Right ventricle myocardium superior (tissue), 1 donor: ENCODE results near the gene BRD1. TPM values are rescaled to one million over a fixed set of nuclear protein-coding genes. Genes with fewer than 3 reads are reported as not detected.

ENCODE experiments used
- ATAC-seq: fragments of 200-7000 bp; cut with Tn5 transposase; one replicate; pipeline ENCODE4 v1.9.1; 2020; ENCODE audit warnings: mild to moderate bottlenecking; ENCODE audit not compliant: poor library complexity
- DNase-seq: peaks from one replicate; pipeline ENCODE4 v3.0.0-alpha.2; 2020
- intact Hi-C: fragments of 100-400 bp; cut with DNase I; formaldehyde crosslinking; loops from one replicate; pipeline ENCODE4 v1.11.2; 2022
- total RNA-seq: library from RNA; stranded (reverse); fragmentation: NEBNext Ultra II Directional; extraction: Animal tissue kit (Norgen Biotek cat#: 25700); gene quantifications from one replicate; pipeline ENCODE4 v1.2.1, GENCODE V29; 2021
- donor health status: DM: no; HTN: yes; CAD: no; lungs with severe emphysema.

The BRD1 gene
- total RNA-seq, 1 donor from 2014 or later: 15.9 TPM

DNA sequence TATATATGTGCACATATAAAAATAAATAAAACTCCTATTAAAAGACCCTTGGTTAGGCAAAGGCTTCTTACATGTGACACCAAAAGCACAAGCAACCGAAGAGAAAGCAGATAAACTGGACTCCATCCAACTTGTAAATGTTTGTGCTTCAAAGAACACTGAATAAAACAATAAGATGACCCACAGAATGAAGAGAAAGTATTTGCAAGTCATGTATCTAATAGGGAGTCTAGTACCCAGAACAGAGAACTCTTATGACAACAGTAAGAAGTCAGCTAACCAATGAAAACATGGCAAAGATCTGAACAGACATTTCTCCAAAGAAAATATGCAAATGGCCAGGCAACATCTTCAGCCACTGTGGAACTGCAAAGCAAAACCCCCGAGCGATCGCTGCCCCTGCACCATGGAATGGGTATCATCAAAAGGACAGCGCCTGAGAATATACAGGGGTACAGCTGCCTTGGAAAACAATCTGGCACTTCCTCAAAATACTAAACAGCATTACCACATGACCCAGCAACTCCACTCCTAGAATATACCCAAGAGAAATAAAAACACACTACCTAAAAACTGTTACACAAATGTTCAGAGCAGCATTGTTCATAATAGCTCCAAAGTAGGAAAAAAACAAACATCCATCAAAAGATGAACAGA is 17.2 kb downstream of the BRD1 start:
- ATAC-seq (no peak), DNase-seq (no peak)
- intact Hi-C loops: no loop called here

DNA sequence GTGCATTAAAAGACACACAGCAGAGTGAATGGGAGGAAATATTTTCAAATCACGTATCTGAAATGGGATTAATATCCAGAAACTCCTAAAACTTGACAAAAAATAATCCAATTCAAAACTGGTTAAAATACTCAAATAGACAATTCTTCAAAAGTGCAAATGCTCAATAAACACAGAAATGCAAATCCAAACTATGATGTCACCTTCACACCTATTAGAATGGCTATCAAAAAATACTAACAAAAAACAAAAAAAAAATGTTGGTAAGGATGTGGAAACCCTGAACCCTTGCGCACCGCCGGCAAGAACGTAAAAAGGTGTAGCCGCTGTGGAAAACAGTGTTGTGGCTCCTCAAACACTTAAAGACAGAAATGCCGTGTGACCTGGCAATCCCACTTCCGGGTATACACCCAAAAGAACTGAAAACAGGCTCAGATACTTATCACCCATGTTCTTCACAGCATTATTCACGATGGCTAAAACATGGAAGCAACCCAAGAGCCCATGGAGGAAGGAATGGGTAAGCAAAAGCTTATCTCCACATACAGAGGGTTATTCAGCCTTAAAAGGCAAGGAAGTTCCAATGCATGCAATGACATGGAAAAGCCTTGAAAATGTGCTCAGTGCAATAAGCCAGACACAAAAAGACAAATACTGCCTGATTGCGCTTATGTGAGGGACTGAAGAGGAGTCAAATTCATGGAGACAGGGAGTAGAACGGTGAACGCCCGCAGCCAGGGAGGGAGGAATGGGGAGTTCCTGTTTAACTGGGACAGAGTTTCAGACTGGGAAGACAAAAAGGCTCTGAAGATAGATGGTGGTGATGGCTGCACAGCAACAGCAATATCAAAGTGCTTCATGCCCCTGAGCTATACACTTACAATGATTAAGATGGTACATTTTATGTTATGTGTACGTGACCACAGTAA is 19.6 kb downstream of the BRD1 start:
- DNase-seq (no peak), ATAC-seq (no peak)
- intact Hi-C loops: no loop called here

GRCh38 chr22:49807129-49807528 is 20.5 kb downstream of the BRD1 start:
- DNase-seq (no peak), ATAC-seq (no peak)
- intact Hi-C loops: no loop called here

GRCh38 chr22:49803737-49804375 is 23.8 kb downstream of the BRD1 start:
- ATAC-seq: no peak
- DNase-seq: no peak
- intact Hi-C loops: no loop called here

GRCh38 chr22:49803134-49803533 is 24.5 kb downstream of the BRD1 start:
- no peak for ATAC-seq
- DNase-seq: no peak
- intact Hi-C loops: no loop called here

DNA sequence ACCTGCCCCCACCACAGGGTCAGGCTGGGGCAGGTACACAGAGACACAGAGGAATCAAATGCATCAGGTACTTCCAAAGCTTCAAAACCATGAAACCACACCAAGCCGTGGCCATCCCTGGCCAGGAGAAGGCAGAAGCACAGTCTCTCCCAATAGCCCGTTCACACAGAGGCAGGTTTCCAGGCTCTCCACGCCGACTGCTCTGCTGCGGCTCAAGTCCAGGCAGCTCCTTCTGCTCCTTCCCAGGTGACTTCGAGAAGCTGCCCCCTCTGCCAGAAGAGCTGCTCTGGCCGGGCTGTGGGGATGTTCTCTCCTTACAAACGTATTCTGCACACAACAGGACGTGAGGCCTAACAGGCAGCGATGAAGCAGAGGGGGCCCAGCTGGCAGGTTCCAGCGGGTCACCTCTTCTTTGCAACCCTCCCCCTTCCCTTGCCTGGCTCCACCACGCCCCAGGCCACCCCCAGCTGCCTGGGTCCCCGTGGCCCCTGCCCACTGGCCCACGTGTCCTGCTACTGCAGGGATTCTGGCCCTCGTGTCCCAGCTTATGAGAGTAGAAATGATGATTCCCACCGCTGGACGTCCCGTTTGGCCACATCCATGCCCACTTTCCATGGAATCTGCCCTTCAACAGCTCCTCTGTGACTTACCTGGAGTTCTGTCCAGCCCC is 26.1 kb downstream of the BRD1 start:
- intact Hi-C loops: no loop called here
- ATAC-seq (no peak), DNase-seq (no peak)

DNA sequence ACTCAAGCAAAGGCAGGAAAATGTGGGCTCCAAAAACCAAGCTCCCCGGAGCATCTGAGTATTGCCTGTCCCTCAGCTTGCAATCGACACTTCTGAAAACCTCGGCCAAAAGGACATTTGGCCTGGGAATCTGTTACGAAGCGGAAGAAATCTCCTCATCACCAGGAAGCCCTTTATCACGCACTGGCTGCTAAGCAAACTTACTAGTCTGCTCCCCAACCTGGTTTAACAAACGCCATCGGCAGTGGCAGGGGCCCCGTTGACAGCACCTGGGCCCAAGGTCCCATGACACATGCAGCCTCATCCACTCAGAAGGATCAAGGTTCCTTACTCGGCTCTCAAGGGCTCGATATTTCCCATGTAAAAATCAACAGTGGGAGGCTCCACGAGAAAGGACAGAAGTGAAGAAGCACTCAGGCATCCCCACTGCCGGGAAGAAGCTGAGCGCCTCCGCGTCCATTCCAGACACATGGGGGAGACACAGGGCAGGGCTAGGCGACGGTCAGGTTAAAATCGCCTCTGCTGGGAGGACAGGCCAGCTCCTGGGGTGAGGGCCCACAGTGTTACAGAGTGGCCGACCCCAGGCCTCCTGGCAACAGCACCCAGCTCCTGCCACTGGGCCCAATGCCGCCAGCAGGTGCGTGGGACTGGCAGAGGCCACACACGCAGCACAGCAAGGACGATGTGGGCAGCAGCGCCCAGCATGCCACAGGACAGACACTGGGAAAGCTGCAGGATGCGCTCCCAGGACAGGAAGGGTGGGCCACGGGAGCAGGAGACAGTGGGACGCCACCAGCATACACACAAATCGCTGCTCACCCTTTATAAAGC is 27.1 kb downstream of the BRD1 start:
- ATAC-seq (peak; percentile 43), DNase-seq (no peak)
- intact Hi-C loops: no loop called here

GRCh38 chr22:49799431-49800075 is 28.1 kb downstream of the BRD1 start:
- DNase-seq (no peak), ATAC-seq (peak; percentile 24)
- intact Hi-C loops: no loop called here

DNA sequence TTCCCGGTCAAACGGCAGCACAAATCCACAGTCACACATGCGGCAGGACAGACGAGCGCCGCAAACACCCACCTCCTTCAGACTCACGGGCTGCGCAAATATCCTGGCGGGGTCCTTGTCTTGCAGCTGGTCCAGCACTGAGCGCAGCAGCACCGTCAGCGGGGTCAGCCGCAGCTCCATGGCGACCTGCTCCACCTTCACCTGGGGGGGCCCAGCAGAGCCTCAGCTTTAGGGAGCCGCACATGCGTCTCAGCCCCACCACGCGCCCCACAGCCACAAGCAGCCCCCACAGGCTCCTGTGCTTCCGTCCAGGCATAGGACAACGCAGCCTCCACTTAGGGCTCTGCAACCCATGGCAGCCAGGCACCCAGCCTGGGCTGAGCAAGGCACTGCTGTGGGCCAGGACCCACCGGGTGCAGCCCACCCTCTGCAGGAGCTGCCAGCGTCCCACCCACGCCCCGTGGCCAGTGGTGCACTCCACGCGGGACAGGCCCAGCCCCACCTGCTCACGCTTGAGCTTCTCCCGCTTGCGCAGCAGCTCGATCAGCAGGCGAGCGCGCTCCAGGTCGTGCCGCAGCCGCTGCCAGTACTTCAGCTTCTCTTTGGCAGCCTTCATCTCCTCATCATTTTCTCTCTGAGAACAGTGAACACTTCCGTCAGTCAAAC is 29.1 kb downstream of the BRD1 start:
- intact Hi-C loops: no loop called here
- DNase-seq: no peak
- no peak for ATAC-seq

DNA sequence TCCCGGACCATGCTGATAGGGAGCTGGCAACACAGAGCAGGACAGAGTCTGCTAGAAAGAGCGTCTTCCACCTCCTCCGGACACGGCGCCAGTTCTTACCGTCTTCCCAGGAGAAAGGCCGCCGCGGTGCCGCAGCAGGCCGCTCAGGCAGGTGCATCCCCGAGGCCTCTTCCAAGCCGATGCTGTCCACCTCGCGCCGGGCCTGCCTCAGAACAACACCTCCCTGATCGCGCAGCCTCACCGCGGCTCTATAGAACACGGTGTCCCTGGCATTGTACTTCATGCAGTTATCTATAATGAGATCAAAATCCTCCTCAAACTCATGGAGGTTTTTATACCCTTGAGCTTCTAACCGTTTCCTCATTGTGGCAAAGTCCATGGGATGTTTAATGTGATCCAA is 30.0 kb downstream of the BRD1 start:
- no peak for ATAC-seq
- intact Hi-C loops: no loop called here
- no peak for DNase-seq

- DNase-seq: no peak
Observed at GRCh38 chr22:49796596-49797270, 30.9 kb downstream of the BRD1 start.

DNA sequence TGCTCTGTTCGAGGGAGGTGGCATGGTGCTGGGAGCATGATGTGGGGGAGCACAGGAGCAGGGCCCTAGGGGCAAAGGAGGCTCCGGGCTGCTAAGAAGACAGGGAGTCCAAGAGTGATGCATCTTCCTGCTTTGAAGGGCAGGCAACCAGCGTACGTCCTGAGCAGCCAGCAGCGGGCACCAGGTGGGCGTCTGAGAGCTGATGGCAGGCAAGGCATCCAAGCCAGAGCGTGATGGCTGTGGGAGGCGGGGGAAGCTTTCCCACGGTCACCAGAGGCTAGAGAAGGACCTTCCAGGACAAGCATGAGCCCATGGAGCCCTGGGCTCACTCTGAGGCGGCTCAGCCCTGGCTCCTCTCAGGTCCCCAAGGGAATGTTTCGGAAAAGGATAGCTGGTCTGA is 32.2 kb downstream of the BRD1 start:
- no peak for ATAC-seq
- DNase-seq: no peak
- intact Hi-C loops: no loop called here

More at GRCh38 chr22:49796596-49797270, 30.9 kb downstream of the BRD1 start:
- ATAC-seq: no peak
- intact Hi-C loops: no loop called here

GRCh38 chr22:49793871-49794270 is 33.8 kb downstream of the BRD1 start:
- intact Hi-C loops: no loop called here
- DNase-seq (no peak), ATAC-seq (no peak)

DNA sequence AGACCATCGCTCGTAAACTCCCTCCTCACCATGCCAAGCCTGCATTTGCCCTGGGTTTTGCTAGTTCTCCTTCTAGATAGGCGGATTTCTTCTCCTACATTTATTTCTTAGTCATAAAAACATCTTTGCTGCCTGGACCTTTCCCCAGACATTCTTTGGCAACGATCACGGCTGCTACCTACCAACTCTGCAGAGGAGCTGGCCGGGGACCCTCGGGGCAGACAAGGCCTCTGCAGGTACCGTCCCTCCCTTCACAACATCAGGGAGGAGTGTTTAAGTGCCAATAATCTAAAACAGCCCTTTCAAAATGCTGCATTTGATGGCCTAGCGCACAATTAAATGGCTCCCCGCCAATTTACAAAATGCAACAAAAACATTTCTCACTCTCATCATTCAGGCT is 34.4 kb downstream of the BRD1 start:
- DNase-seq (no peak), ATAC-seq (no peak)
- intact Hi-C loops: no loop called here

GRCh38 chr22:49792107-49792506 is 35.6 kb downstream of the BRD1 start:
- peak; percentile 71 for ATAC-seq
- DNase-seq: peak; percentile 40
- intact Hi-C loops: no loop called here

GRCh38 chr22:49791682-49792081 is 36.0 kb downstream of the BRD1 start:
- no peak for DNase-seq

GRCh38 chr22:49790912-49791311 is 36.8 kb downstream of the BRD1 start:
- DNase-seq (peak; percentile 59), ATAC-seq (peak; percentile 5)
- intact Hi-C loops: no loop called here

More at GRCh38 chr22:49791682-49792081, 36.0 kb downstream of the BRD1 start:
- intact Hi-C loops: no loop called here
- ATAC-seq: no peak
